ENCODE measurements around the gene TDRD3. TPM values are rescaled to one million over a fixed set of nuclear protein-coding genes. Genes with fewer than 3 reads are reported as not detected.

Gene TDRD3
- total RNA-seq, 2 experiments from 2014 or later = 22.4 to 27.2 TPM

DNA sequence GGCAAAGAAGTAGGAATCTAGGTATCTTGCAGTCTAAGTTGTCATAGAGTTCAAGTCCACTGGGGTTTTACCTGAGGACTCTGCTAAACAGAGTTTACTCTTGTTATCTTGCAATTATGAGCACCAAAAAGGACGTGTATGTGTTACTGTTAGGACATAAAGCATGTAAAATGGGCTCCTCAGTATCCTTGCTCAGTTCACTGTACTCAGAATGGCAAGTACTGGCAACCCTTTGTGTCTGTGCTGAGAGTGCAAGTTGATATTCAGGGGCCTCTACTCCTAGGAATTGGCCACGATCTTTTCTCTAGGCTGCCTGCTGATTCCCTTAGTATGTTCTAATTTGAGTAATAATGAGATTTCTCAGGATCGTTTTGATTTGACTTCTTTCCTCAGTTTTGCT lies 13.3 kb downstream of the TDRD3 start:
- Mint-ChIP-seq H3K4me1 (ENCODE audit: low read depth) (peaks cover 66% of the 10 kb centered on the region), H3K4me3 (no peak overlapping the region), H3K9me3 (peaks cover 2% of the 10 kb centered on the region), H3K27me3 (no peaks in the 10 kb centered on the region), H3K27ac (no peak overlapping the region), H3K36me3 (ENCODE audit: low read depth) (peaks cover 7% of the 10 kb centered on the region)
- ChIA-PET POLR2A (no interaction called here), CTCF (no interaction called here)
- Histone ChIP-seq H3K4me3 (ENCODE audit: low read length) (no peak overlapping the region), H3K27me3 (ENCODE audit: control insufficient read depth in 1 of 2, insufficient read depth in 2 of 2, low read length in 2 of 2) (no peaks in the 10 kb centered on the region), H3K4me1 (ENCODE audit: insufficient read depth, low read length) (peaks cover 12% of the 10 kb centered on the region), H3K36me3 (ENCODE audit: insufficient read depth, low read length) (no peaks in the 10 kb centered on the region), H3K9me3 (ENCODE audit: control insufficient read depth in 1 of 2, insufficient read depth in 1 of 2, low read length in 2 of 2) (no peaks in the 10 kb centered on the region), H3K27ac (ENCODE audit: low read depth in 1 of 2, low read length in 2 of 2) (no peak overlapping the region)
- TF ChIP-seq, protein P1, sequence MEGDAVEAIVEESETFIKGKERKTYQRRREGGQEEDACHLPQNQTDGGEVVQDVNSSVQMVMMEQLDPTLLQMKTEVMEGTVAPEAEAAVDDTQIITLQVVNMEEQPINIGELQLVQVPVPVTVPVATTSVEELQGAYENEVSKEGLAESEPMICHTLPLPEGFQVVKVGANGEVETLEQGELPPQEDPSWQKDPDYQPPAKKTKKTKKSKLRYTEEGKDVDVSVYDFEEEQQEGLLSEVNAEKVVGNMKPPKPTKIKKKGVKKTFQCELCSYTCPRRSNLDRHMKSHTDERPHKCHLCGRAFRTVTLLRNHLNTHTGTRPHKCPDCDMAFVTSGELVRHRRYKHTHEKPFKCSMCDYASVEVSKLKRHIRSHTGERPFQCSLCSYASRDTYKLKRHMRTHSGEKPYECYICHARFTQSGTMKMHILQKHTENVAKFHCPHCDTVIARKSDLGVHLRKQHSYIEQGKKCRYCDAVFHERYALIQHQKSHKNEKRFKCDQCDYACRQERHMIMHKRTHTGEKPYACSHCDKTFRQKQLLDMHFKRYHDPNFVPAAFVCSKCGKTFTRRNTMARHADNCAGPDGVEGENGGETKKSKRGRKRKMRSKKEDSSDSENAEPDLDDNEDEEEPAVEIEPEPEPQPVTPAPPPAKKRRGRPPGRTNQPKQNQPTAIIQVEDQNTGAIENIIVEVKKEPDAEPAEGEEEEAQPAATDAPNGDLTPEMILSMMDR (IDR thresholded peaks at IDR 0.05) = no peak
- intact Hi-C loops (cut with DNase I, micrococcal nuclease) = no loop called here
- ATAC-seq (ENCODE audit: poor library complexity) (no peak), DNase-seq (no peak)

DNA sequence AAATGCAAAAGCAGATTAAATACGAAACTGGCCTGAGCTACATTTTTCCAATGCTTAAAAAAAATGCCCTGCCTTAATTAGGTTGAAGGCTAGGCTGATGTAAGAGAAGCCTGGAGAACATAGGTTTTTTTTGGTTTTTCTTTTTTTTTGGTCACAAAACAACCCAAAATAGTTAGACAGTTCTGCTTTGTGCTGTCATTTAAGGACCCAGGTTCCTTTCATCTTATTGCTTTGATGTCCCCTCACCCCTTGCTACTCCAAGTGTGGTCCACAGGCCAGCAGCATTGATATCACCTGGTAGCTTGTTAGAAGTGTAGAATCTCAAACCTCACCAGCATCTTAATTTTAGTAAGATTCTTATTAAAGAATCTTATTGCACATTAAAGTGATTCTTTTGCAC lies 14.4 kb downstream of the TDRD3 start:
- H3K4me3 ChIP-seq (ENCODE audit: low read length) = no peak overlapping the region
- no peak for ATAC-seq (ENCODE audit: poor library complexity)
- peaks cover 64% of the 10 kb centered on the region for H3K4me1 Mint-ChIP-seq (ENCODE audit: low read depth)
- CTCF ChIA-PET = no interaction called here
- peaks cover 10% of the 10 kb centered on the region for H3K4me1 ChIP-seq (ENCODE audit: insufficient read depth, low read length)
- no peak for DNase-seq
- no peaks in the 10 kb centered on the region for H3K36me3 ChIP-seq (ENCODE audit: insufficient read depth, low read length)
- H3K27ac ChIP-seq (ENCODE audit: low read depth in 1 of 2, low read length in 2 of 2) = no peak overlapping the region
- peak overlapping the region; percentile 13 for H3K4me3 Mint-ChIP-seq
- intact Hi-C loops (cut with DNase I, micrococcal nuclease) = no loop called here
- POLR2A ChIA-PET = interaction anchor here (2.5 kb wide), 1 partner anchor 14 kb away, joined by 14 read pairs; the partner anchor contains the start of gene TDRD3
- H3K36me3 Mint-ChIP-seq (ENCODE audit: low read depth) = peaks cover 7% of the 10 kb centered on the region
- no peaks in the 10 kb centered on the region for H3K27me3 ChIP-seq (ENCODE audit: control insufficient read depth in 1 of 2, insufficient read depth in 2 of 2, low read length in 2 of 2)
- H3K27me3 Mint-ChIP-seq = no peaks in the 10 kb centered on the region
- TF ChIP-seq, protein P1 (IDR thresholded peaks at IDR 0.05) = no peak
- H3K9me3 ChIP-seq (ENCODE audit: control insufficient read depth in 1 of 2, insufficient read depth in 1 of 2, low read length in 2 of 2) = no peaks in the 10 kb centered on the region
- H3K27ac Mint-ChIP-seq = no peak overlapping the region
- peaks cover 2% of the 10 kb centered on the region for H3K9me3 Mint-ChIP-seq

DNA sequence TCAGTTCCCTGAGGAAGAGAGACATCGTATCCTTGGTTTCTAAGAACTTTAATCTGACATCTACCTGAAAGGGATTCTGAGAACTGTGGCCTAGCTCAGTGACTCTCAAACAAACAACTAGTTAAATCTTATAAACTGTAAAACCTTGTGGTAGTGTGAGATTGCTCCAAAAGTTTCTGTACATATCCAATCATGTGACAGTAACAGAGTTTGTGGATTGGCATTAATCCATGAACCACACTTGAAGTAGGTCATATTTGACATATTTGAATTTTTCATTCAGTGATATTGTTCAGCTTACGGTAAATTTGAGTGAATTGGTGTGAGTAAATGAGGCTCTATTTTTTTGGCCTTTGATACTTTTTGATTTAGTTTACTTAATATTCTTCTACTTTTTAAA lies 15.0 kb downstream of the TDRD3 start:
- ATAC-seq (ENCODE audit: poor library complexity) = no peak
- no peak overlapping the region for H3K4me3 Mint-ChIP-seq
- POLR2A ChIA-PET = interaction anchor here (2.5 kb wide), 1 partner anchor 15 kb away, joined by 14 read pairs; the partner anchor contains the start of gene TDRD3

More for the DNA sequence above, 15.0 kb downstream of the TDRD3 start:
- Mint-ChIP-seq H3K27me3 (no peaks in the 10 kb centered on the region), H3K9me3 (peaks cover under 1% of the 10 kb centered on the region), H3K4me1 (ENCODE audit: low read depth) (peaks cover 69% of the 10 kb centered on the region), H3K27ac (no peak overlapping the region), H3K36me3 (ENCODE audit: low read depth) (peaks cover 7% of the 10 kb centered on the region)
- no peaks in the 10 kb centered on the region for H3K9me3 ChIP-seq (ENCODE audit: control insufficient read depth in 1 of 2, insufficient read depth in 1 of 2, low read length in 2 of 2)
- no peak overlapping the region for H3K4me3 ChIP-seq (ENCODE audit: low read length)
- intact Hi-C loops (cut with DNase I, micrococcal nuclease) = no loop called here
- CTCF ChIA-PET = no interaction called here
- no peak overlapping the region for H3K27ac ChIP-seq (ENCODE audit: low read depth in 1 of 2, low read length in 2 of 2)
- H3K27me3 ChIP-seq (ENCODE audit: control insufficient read depth in 1 of 2, insufficient read depth in 2 of 2, low read length in 2 of 2) = no peaks in the 10 kb centered on the region
- no peaks in the 10 kb centered on the region for H3K36me3 ChIP-seq (ENCODE audit: insufficient read depth, low read length)
- DNase-seq = no peak
- TF ChIP-seq, protein P1 (IDR thresholded peaks at IDR 0.05) = no peak
- peaks cover 10% of the 10 kb centered on the region for H3K4me1 ChIP-seq (ENCODE audit: insufficient read depth, low read length)

Data from CD4-positive, alpha-beta T cell (primary cell).